Breast epithelium (tissue), 4 donors: ENCODE data around the gene ANKRD63. TPM values are rescaled to one million over a fixed set of nuclear protein-coding genes. Genes with fewer than 3 reads are reported as not detected.

Source experiments
- DNase-seq, 2 donors: peaks; one replicate each; pipeline ENCODE4 v3.0.0-alpha.2; 2019; ENCODE audit warnings: low spot score in 2 of 2
- H3K27ac ChIP-seq, 2 donors: fragments of 200-600 bp; sonication (generic) in 1 of 2; one replicate each; pipeline ENCODE4 v1.5.1; 2016 to 2019; ENCODE audit warnings: mild to moderate bottlenecking in 1 of 2
- H3K27me3 ChIP-seq, 2 donors: fragments of 200-600 bp; sonication (generic) in 1 of 2; one replicate each; pipeline versions ENCODE4 v1.5.1 to v1.6.0; 2017 to 2019; ENCODE audit warnings: control low read depth in 1 of 2, mild to moderate bottlenecking in 1 of 2
- H3K36me3 ChIP-seq: fragments of 200-600 bp; one replicate; pipeline ENCODE4 v1.5.1; 2019
- H3K4me1 ChIP-seq, 2 donors: fragments of 200-600 bp; sonication (generic); one replicate each; pipeline ENCODE4 v1.5.1; 2016 to 2019; ENCODE audit warnings: control low read depth in 1 of 2
- H3K4me3 ChIP-seq, 3 donors: fragments of 200-600 bp; sonication (generic); 1 replicate in 2 of 3; 2 replicates in 1 of 3; pipeline ENCODE4 v1.5.1; 2016 to 2019; ENCODE audit warnings: mild to moderate bottlenecking in 3 of 3, moderate library complexity in 2 of 3
- H3K9me3 ChIP-seq, 2 donors: fragments of 200-600 bp; sonication (generic) in 1 of 2; one replicate each; pipeline ENCODE4 v1.5.1; 2016 to 2019; ENCODE audit warnings: control low read depth in 1 of 2
- CTCF ChIP-seq, 3 donors: fragments of 450-650 bp; IDR thresholded peaks; one replicate each; pipeline ENCODE4 v1.5.1; 2016 to 2017; ENCODE audit warnings: antibody characterized with exemption in 3 of 3, mild to moderate bottlenecking in 3 of 3, moderate library complexity in 3 of 3
- POLR2A ChIP-seq: fragments of 450-650 bp; IDR thresholded peaks from one replicate; pipeline ENCODE4 v1.6.1; 2016; ENCODE audit warnings: antibody characterized with exemption, mild to moderate bottlenecking, moderate library complexity
- POLR2AphosphoS5 ChIP-seq, 3 donors: sonication (generic); formaldehyde crosslinking; IDR thresholded peaks; one replicate each; pipeline ENCODE4 v1.6.1; 2017; ENCODE audit warnings: antibody characterized with exemption in 3 of 3
- intact Hi-C: fragments of 100-400 bp; cut with DNase I; formaldehyde crosslinking; loops from one replicate; pipeline ENCODE4 v1.15.1; 2023; ENCODE audit warnings: low total_unique reads
- total RNA-seq, 3 donors: library from RNA; depleted of rRNA; stranded (reverse); fragments of >200 nt; gene quantifications; one replicate each; pipeline ENCODE4 v1.1.0, GENCODE V29; 2016

ANKRD63 gene
- total RNA-seq, 3 donors from 2014 or later: not detected

- DNase-seq: no peak
- TF ChIP-seq POLR2AphosphoS5 (IDR thresholded peaks at IDR 0.05) (no peak), CTCF (IDR thresholded peaks at IDR 0.05) (no peak), POLR2A (no peak)
Observed at GRCh38 chr15:40242601-40243000, 40.3 kb downstream of the ANKRD63 start.

GRCh38 chr15:40242213-40242599 is 40.7 kb downstream of the ANKRD63 start:
- Histone ChIP-seq H3K27ac (no peak overlapping the region), H3K9me3 (no peaks in the 10 kb centered on the region), H3K27me3 (no peaks in the 10 kb centered on the region), H3K4me1 (peaks cover 4 to 22% of the 10 kb centered on the region in 2 donors), H3K36me3 (no peaks in the 10 kb centered on the region), H3K4me3 (no peak overlapping the region)
- intact Hi-C loops: loop anchor here (2.0 kb wide), 1 partner anchor 17 kb away; no protein-coding TSS in a partner anchor
- TF ChIP-seq POLR2AphosphoS5 (IDR thresholded peaks at IDR 0.05) (no peak), CTCF (IDR thresholded peaks at IDR 0.05) (no peak)
- DNase-seq: no peak

More at GRCh38 chr15:40242601-40243000, 40.3 kb downstream of the ANKRD63 start:
- Histone ChIP-seq H3K4me1 (peaks cover 4 to 22% of the 10 kb centered on the region in 2 donors), H3K4me3 (no peak overlapping the region), H3K36me3 (no peaks in the 10 kb centered on the region), H3K27me3 (no peaks in the 10 kb centered on the region), H3K9me3 (no peaks in the 10 kb centered on the region), H3K27ac (no peak overlapping the region)
- intact Hi-C loops: loop anchor here (2.0 kb wide), 1 partner anchor 18 kb away; no protein-coding TSS in a partner anchor

GRCh38 chr15:40241269-40242212 is 41.3 kb downstream of the ANKRD63 start:
- Histone ChIP-seq H3K27me3 (no peaks in the 10 kb centered on the region), H3K4me3 (peak overlapping the region in 2 of 3 donors; percentile 48 to 52), H3K27ac (peak overlapping the region; percentile 82 to 83), H3K9me3 (no peaks in the 10 kb centered on the region), H3K4me1 (peaks cover 4 to 22% of the 10 kb centered on the region in 2 donors), H3K36me3 (no peaks in the 10 kb centered on the region)
- TF ChIP-seq CTCF (IDR thresholded peaks at IDR 0.05): no peak
- TF ChIP-seq POLR2AphosphoS5 (IDR thresholded peaks at IDR 0.05): no peak
- TF ChIP-seq POLR2A: no peak
- intact Hi-C loops: loop anchor here (2.0 kb wide), 1 partner anchor 17 kb away; no protein-coding TSS in a partner anchor
- DNase-seq: peak in 1 of 2 donors; percentile 16

GRCh38 chr15:40240619-40241221 is 42.1 kb downstream of the ANKRD63 start:
- Histone ChIP-seq H3K36me3 (no peaks in the 10 kb centered on the region), H3K9me3 (no peaks in the 10 kb centered on the region), H3K4me3 (peak overlapping the region in 2 of 3 donors; percentile 48 to 52), H3K27me3 (no peaks in the 10 kb centered on the region), H3K27ac (peak overlapping the region; percentile 82 to 83), H3K4me1 (peaks cover 4 to 22% of the 10 kb centered on the region in 2 donors)
- peak in 1 of 2 donors; percentile 40 for DNase-seq
- intact Hi-C loops: no loop called here
- TF ChIP-seq POLR2AphosphoS5 (IDR thresholded peaks at IDR 0.05) (peak in 1 of 3 donors; percentile 1), POLR2A (no peak)

- Histone ChIP-seq H3K36me3 (no peaks in the 10 kb centered on the region), H3K27ac (peak overlapping the region; percentile 82 to 88), H3K4me1 (peaks cover 4 to 16% of the 10 kb centered on the region in 2 donors), H3K27me3 (no peaks in the 10 kb centered on the region), H3K9me3 (no peaks in the 10 kb centered on the region), H3K4me3 (peak overlapping the region in 2 of 3 donors; percentile 48 to 60)
- no peak for TF ChIP-seq CTCF (IDR thresholded peaks at IDR 0.05)
- no peak for TF ChIP-seq POLR2AphosphoS5 (IDR thresholded peaks at IDR 0.05)
- no peak for TF ChIP-seq POLR2A
- intact Hi-C loops: loop anchor here (5.0 kb wide), 1 partner anchor 32 kb away; no protein-coding TSS in a partner anchor
- DNase-seq: peak in 1 of 2 donors; percentile 38
Observed at GRCh38 chr15:40239693-40240618, 42.9 kb downstream of the ANKRD63 start.
